Measurements from ENCODE around the gene R3HDM1. TPM values are rescaled to one million over a fixed set of nuclear protein-coding genes. Genes with fewer than 3 reads are reported as not detected.

The R3HDM1 gene
- total RNA-seq, 1 donor from 2014 or later: 44.7 TPM

GRCh38 chr2:135728064-135728743, 196.9 kb downstream of the R3HDM1 start:
- no peaks in the 10 kb centered on the region for H3K27me3 Mint-ChIP-seq (ENCODE audit: low read depth, unreplicated experiment)
- DNase-seq (ENCODE audit: low read depth) (no peak), FAIRE-seq (no peak)
- Histone ChIP-seq H3K9ac (ENCODE audit: low read length) (no peak overlapping the region), H3K4me1 (ENCODE audit: insufficient read depth, low read length) (no peaks in the 10 kb centered on the region), H4K20me1 (ENCODE audit: insufficient read depth, low read length) (no peaks in the 10 kb centered on the region), H2AFZ (ENCODE audit: low read depth, low read length) (no peak overlapping the region), H3K9me3 (ENCODE audit: insufficient read depth, low read depth, low read length) (no peaks in the 10 kb centered on the region), H3K4me3 (ENCODE audit: insufficient read depth, low read depth, low read length) (no peak overlapping the region), H3K36me3 (ENCODE audit: insufficient read depth, low read length) (peaks cover 3% of the 10 kb centered on the region), H3K27me3 (ENCODE audit: insufficient read depth, low read length) (no peaks in the 10 kb centered on the region), H3K27ac (ENCODE audit: low read depth, low read length) (no peak overlapping the region), H3K79me2 (ENCODE audit: insufficient read depth, low read length) (no peaks in the 10 kb centered on the region), H3K4me2 (ENCODE audit: low read length) (no peak overlapping the region)
- no peak overlapping the region for H3K27ac Mint-ChIP-seq (ENCODE audit: unreplicated experiment)
- no peak overlapping the region for H3K4me3 Mint-ChIP-seq (ENCODE audit: unreplicated experiment)
- TF ChIP-seq, protein P1, sequence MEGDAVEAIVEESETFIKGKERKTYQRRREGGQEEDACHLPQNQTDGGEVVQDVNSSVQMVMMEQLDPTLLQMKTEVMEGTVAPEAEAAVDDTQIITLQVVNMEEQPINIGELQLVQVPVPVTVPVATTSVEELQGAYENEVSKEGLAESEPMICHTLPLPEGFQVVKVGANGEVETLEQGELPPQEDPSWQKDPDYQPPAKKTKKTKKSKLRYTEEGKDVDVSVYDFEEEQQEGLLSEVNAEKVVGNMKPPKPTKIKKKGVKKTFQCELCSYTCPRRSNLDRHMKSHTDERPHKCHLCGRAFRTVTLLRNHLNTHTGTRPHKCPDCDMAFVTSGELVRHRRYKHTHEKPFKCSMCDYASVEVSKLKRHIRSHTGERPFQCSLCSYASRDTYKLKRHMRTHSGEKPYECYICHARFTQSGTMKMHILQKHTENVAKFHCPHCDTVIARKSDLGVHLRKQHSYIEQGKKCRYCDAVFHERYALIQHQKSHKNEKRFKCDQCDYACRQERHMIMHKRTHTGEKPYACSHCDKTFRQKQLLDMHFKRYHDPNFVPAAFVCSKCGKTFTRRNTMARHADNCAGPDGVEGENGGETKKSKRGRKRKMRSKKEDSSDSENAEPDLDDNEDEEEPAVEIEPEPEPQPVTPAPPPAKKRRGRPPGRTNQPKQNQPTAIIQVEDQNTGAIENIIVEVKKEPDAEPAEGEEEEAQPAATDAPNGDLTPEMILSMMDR (IDR thresholded peaks at IDR 0.05; ENCODE audit: insufficient read depth, low read depth, low read length): no peak
- TF ChIP-seq EZH2 (IDR thresholded peaks at IDR 0.05; ENCODE audit: insufficient read depth, low read length): no peak
- peaks cover 5% of the 10 kb centered on the region for H3K36me3 Mint-ChIP-seq (ENCODE audit: low read depth, unreplicated experiment)
- H3K4me1 Mint-ChIP-seq (ENCODE audit: low read depth, unreplicated experiment): no peaks in the 10 kb centered on the region
- no peaks in the 10 kb centered on the region for H3K9me3 Mint-ChIP-seq (ENCODE audit: unreplicated experiment)

GRCh38 chr2:135732561-135732960, 201.3 kb downstream of the R3HDM1 start:
- Histone ChIP-seq H3K27ac (ENCODE audit: low read depth, low read length) (no peak overlapping the region), H2AFZ (ENCODE audit: low read depth, low read length) (no peak overlapping the region), H3K4me2 (ENCODE audit: low read length) (no peak overlapping the region), H3K27me3 (ENCODE audit: insufficient read depth, low read length) (no peaks in the 10 kb centered on the region), H3K4me1 (ENCODE audit: insufficient read depth, low read length) (no peaks in the 10 kb centered on the region), H4K20me1 (ENCODE audit: insufficient read depth, low read length) (no peaks in the 10 kb centered on the region), H3K9ac (ENCODE audit: low read length) (no peak overlapping the region), H3K4me3 (ENCODE audit: insufficient read depth, low read depth, low read length) (no peak overlapping the region), H3K79me2 (ENCODE audit: insufficient read depth, low read length) (no peaks in the 10 kb centered on the region), H3K36me3 (ENCODE audit: insufficient read depth, low read length) (no peaks in the 10 kb centered on the region), H3K9me3 (ENCODE audit: insufficient read depth, low read depth, low read length) (no peaks in the 10 kb centered on the region)
- Mint-ChIP-seq H3K9me3 (ENCODE audit: unreplicated experiment) (no peaks in the 10 kb centered on the region), H3K4me1 (ENCODE audit: low read depth, unreplicated experiment) (no peaks in the 10 kb centered on the region), H3K27me3 (ENCODE audit: low read depth, unreplicated experiment) (no peaks in the 10 kb centered on the region), H3K4me3 (ENCODE audit: unreplicated experiment) (no peak overlapping the region), H3K36me3 (ENCODE audit: low read depth, unreplicated experiment) (no peaks in the 10 kb centered on the region), H3K27ac (ENCODE audit: unreplicated experiment) (no peak overlapping the region)
- no peak for FAIRE-seq
- no peak for DNase-seq (ENCODE audit: low read depth)
- TF ChIP-seq EZH2 (IDR thresholded peaks at IDR 0.05; ENCODE audit: insufficient read depth, low read length): no peak
- TF ChIP-seq, protein P1 (IDR thresholded peaks at IDR 0.05; ENCODE audit: insufficient read depth, low read depth, low read length): no peak

GRCh38 chr2:135733045-135733444, 201.8 kb downstream of the R3HDM1 start:
- Mint-ChIP-seq H3K27ac (ENCODE audit: unreplicated experiment) (no peak overlapping the region), H3K4me1 (ENCODE audit: low read depth, unreplicated experiment) (no peaks in the 10 kb centered on the region), H3K9me3 (ENCODE audit: unreplicated experiment) (no peaks in the 10 kb centered on the region), H3K4me3 (ENCODE audit: unreplicated experiment) (no peak overlapping the region), H3K27me3 (ENCODE audit: low read depth, unreplicated experiment) (no peaks in the 10 kb centered on the region), H3K36me3 (ENCODE audit: low read depth, unreplicated experiment) (no peaks in the 10 kb centered on the region)
- H3K4me1 ChIP-seq (ENCODE audit: insufficient read depth, low read length): no peaks in the 10 kb centered on the region
- DNase-seq (ENCODE audit: low read depth) (no peak), FAIRE-seq (no peak)
- no peak overlapping the region for H3K4me2 ChIP-seq (ENCODE audit: low read length)
- no peaks in the 10 kb centered on the region for H3K79me2 ChIP-seq (ENCODE audit: insufficient read depth, low read length)
- H2AFZ ChIP-seq (ENCODE audit: low read depth, low read length): no peak overlapping the region
- no peaks in the 10 kb centered on the region for H3K9me3 ChIP-seq (ENCODE audit: insufficient read depth, low read depth, low read length)
- no peak overlapping the region for H3K27ac ChIP-seq (ENCODE audit: low read depth, low read length)
- H3K27me3 ChIP-seq (ENCODE audit: insufficient read depth, low read length): no peaks in the 10 kb centered on the region
- H3K4me3 ChIP-seq (ENCODE audit: insufficient read depth, low read depth, low read length): no peak overlapping the region
- no peaks in the 10 kb centered on the region for H3K36me3 ChIP-seq (ENCODE audit: insufficient read depth, low read length)
- H3K9ac ChIP-seq (ENCODE audit: low read length): no peak overlapping the region
- TF ChIP-seq, protein P1 (IDR thresholded peaks at IDR 0.05; ENCODE audit: insufficient read depth, low read depth, low read length): no peak
- no peak for TF ChIP-seq EZH2 (IDR thresholded peaks at IDR 0.05; ENCODE audit: insufficient read depth, low read length)
- no peaks in the 10 kb centered on the region for H4K20me1 ChIP-seq (ENCODE audit: insufficient read depth, low read length)

Data from astrocyte (in vitro differentiated cells and primary cell).